Amniotic stem cell (primary cell): ENCODE measurements around the gene SNRPA1.
A peak's percentile ranks its signal among the peaks of the same experiment; 100 is the strongest.
"Not testable (repeated sequence)": the region's sequence is repeated elsewhere in the genome, so short reads cannot be mapped to it uniquely, and the experiment has no call there.

Experiments
- DNase-seq: peaks from one replicate; lab custom pipeline; 2025; lab: John Stamatoyannopoulos, UW

The SNRPA1 gene

GRCh38 chr15:101294731-101295606, at the start of gene SNRPA1:
SNRPA1 (minus strand) TSS chr15:101295248; CDS start chr15:101295178, 70 bp downstream.
- DNase-seq = peak; percentile 93

DNA sequence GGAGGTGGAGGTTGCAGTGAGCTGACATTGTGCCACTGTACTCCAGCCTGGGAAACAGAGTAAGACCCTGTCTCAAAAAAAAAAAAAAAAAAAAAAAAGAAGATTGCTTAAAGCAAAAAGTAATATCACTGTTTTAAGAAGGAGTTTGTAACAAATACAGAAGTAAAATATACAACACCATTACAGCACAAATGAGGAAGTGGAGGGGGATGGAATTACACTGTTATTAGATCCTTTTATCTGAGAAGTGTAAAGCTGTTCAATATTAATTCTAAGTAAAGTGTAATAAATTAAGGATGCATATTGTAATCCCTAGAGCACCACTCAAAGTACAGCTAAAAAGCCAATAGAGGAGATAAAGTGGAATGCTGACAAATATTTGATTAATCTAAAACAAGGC, 47.0 kb upstream of the SNRPA1 start:
- no peak for DNase-seq

- no peak for DNase-seq
These were observed 43.5 kb upstream of the SNRPA1 start for GRCh38 chr15:101338502-101339057.

DNA sequence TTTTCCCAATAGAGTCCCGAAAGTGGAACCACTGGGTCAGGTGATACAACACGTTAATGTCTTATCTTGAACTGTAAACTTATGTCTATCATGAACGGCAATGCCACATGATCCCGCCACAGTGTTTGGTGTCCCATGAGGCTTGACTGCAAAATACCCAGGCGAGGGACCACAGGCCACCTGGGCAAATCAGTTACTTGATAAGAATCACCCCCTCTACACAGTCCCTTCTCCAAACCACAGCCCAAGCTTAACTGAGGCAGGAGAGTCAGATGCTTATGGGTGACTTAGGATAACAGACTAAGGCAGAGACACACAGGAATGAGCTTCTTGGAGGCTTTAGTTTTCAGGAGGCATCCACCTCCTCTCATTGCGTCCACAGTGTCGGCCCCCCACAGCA, 42.9 kb upstream of the SNRPA1 start:
- DNase-seq = no peak

GRCh38 chr15:101333907-101334789, 39.1 kb upstream of the SNRPA1 start:
- DNase-seq = not testable (repeated sequence)

GRCh38 chr15:101332061-101332467, 37.0 kb upstream of the SNRPA1 start:
- DNase-seq = no peak

- DNase-seq = no peak
These were observed 34.9 kb upstream of the SNRPA1 start for GRCh38 chr15:101329867-101330380.

DNA sequence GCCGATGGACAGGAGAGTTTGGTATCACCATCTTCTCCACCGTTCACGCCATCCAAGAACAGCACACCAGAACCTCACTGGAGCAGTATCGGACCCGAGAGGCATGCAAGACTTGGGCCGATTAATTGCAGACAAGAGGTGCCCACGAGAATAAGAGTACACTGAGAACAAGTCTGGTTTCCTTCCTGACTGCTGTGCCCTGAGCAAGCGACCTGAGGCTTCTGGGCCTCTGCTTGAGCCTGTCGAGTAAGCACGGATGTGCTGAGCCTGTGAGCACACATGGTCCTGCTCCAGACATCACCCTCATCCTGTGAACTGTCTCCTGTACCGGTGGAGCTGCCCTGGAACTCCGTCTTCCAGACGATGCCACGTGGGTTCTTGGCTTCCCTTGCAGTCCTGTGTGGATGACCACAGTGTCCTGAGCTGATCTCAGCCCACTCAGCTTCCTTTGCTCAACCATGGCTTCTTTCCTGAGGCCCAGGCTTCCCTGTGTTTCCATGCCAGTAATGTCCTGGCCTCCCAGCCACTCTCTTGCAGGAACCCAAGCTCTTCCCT, 34.3 kb upstream of the SNRPA1 start:
- no peak for DNase-seq

GRCh38 chr15:101328001-101328400, 33.0 kb upstream of the SNRPA1 start:
- no peak for DNase-seq

GRCh38 chr15:101327147-101327740, 32.2 kb upstream of the SNRPA1 start:
- no peak for DNase-seq

GRCh38 chr15:101326462-101327146, 31.6 kb upstream of the SNRPA1 start:
- DNase-seq = no peak

GRCh38 chr15:101326026-101326315, 30.9 kb upstream of the SNRPA1 start:
- no peak for DNase-seq

DNA sequence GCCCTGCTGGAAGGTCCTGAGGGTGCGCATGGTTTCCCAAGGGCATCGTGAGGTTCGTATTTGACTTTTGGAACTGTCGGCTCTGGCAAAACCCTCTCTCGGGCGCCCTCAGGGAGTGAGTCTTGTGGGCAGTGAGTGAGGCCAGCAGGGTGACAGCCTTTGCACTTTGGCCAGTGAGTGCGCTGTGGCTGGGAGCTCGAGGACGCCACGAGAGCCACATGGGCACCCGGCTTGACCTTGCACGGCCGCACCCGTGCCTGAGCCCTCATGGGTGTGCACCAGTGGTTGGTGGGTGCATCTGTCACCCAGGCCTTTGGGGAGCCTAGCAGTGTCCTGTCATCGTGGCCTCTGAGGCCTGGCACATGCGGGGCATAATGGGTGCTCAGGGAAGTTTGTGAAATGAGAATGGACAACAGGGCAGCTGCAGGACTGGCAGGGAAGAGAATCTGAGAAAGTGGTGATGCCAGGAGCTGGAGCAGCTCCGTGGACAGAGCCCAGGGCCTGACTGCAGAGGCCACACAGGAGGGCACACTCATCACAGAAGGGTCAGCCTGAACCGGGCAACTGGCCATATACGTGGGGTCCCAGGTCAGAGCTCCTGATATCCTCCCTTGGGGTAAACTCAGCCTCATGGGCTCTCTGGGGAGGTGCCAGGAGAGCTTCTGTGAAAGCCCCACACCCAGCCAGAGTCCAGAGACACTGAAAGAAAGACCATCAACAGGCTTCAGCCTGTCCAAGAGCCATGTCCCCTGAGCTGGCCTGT, 30.4 kb upstream of the SNRPA1 start:
- no peak for DNase-seq

DNA sequence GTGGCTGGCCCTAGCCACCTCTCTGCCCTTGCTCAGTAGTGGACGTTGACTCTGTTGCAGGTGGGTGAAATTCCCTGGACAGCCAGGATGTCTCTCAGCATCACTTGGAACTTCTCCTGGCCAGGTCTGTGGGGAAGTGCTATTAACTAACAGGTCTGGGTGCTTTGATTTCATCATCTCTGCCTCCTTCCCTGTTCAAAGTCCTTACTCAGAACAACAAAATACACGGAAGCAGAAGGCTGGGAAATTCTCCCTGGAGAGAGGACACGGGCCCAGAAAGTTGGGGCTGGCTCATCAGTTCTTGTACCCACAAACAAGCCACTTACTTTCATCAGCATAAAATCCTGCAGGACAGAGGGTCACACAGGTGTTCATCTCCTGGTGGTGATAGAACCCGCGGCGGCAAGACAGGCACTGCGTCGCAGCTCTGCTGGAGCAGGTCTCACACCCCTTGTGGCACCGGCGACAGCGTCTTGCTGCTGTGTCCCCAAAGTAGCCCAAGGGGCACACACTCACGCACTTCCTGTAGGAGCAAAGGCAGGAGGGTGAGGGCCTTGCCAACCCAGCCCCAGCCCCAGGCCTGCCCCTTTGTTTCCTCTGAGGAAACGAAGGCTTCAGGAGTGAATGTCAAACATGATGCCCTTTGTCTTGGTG, 29.6 kb upstream of the SNRPA1 start:
- no peak for DNase-seq

GRCh38 chr15:101323793-101324523, 28.9 kb upstream of the SNRPA1 start:
- no peak for DNase-seq

DNA sequence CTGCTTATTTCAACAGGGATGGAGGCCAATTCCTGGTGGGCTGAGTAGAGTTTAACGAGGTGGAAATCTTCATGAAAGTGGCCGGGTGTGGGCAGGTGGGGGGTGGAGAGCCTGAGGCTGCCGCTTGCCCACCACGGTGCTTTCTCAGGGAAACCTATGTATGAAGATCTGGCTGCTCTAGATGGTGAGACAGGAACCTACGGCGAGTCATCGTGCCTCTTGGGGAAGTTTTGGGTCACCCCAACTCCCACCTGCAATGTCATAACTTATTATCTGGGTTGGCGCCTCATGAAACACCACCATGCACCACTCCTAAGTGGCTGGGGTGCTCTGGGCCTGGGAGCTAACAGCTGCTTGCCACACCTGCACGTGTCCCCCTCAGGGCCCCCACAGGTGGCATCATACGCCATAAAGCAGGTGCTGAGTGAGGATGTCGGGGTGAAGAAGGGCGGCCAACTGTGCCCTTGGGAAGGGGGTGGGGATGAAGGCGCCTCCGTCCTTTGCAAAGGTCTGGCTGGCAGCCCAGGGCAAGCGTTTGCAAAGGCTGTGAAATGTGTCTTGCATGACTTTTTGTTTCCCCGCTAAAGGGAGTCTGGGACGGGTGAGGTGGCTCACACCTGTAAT, 27.9 kb upstream of the SNRPA1 start:
- DNase-seq = no peak

DNA sequence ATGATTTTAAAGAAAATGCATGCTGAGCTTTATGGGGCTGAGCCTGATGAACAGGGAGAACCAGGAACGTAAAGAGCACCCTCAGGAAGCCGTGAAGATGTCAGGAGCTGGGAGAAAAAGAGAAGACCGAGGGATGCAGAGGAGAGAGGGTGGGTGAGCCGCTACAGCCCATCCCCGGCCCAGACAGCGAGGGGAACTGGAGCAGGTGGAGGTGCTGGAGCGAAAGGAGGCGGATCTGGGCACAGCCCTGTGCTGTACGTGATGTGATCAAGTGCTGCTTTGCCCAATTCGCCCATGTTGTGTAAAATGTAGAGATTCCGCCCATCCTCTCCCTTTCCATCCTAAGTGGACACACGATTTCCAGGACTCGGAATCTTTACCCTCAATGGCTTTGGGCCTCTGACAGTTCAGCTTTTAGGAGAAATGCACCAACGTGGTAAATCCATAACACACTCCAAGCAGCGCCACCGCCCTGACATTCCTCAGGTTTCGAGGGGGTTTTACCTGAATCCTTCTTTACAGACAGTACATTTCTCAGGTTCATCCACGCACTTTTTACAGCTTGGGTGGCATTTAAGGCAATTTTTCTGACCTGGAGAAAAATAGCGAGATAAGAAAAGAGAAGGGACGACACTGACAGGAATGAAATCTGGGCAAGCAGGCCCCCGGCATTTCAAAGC, 27.1 kb upstream of the SNRPA1 start:
- DNase-seq = no peak

DNA sequence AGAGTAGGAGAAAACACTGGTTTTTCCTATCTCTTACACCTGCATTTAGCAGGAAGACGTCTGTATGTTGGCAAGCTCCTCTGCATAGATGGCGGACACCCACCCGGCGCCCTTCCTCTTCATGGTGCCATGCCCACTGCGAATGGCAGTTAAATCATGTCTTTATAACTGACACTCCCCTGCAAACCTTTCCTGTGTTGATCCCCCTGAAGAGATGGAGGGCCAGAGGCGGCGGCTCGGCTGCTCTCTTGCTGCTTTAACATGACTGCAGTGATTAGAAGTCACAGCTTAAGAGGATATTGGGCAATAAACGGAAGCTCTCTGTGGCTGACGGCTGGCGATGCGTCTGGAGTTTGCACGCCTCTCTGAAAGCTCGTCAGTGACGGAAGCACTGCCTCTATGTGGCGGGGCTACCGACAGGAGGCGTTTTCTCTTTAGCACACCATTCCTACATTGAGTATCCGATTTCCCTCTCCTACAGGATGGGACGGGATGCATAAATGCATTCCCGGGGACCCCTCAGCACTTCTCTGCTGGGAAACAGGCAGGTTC, 25.5 kb upstream of the SNRPA1 start:
- no peak for DNase-seq
